ENCODE results near the gene EYS. TPM values are rescaled to one million over a fixed set of nuclear protein-coding genes. Genes with fewer than 3 reads are reported as not detected.

EYS gene
- total and polyA plus RNA-seq, 2 of the 13 experiments (the other 11 are each of a cell fraction or from before 2014, with no cell fraction given) = 0.04 to 0.07 TPM

- CTCF ChIA-PET (ENCODE audit: low intra/inter-chr PET ratio, low total read pairs) = no interaction called here
- no peak overlapping the region for H3K27ac ChIP-seq (ENCODE audit: extremely low read length, insufficient read depth, low read length)
Measured at GRCh38 chr6:64299176-64299575, 1407.8 kb downstream of the EYS start.

More at GRCh38 chr6:64299176-64299575, 1407.8 kb downstream of the EYS start:
- no peak for ATAC-seq
- no peaks in the 10 kb centered on the region for H3K79me2 ChIP-seq (ENCODE audit: insufficient read depth, low read length)
- POLR2A ChIA-PET = no interaction called here
- H3K36me3 ChIP-seq (replicated peaks in 1 of 2; ENCODE audit: control insufficient read depth in 1 of 2, insufficient read depth in 2 of 2, low read length in 2 of 2) = no peaks in the 10 kb centered on the region
- no peak overlapping the region for H3K9ac ChIP-seq (ENCODE audit: insufficient read depth, low read depth, low read length)
- TF ChIP-seq ZNF253 (CRISPR knock-in tag; IDR thresholded peaks at IDR 0.05; ENCODE audit: borderline replicate concordance) (peak; percentile 99), FOSL2 (CRISPR knock-in tag; IDR thresholded peaks at IDR 0.05) (no peak), CREB1 (IDR thresholded peaks at IDR 0.05) (no peak), CREB1 (CRISPR knock-in tag; IDR thresholded peaks at IDR 0.05) (no peak), ZNF501 (CRISPR knock-in tag; IDR thresholded peaks at IDR 0.05) (no peak), ZNF12 (CRISPR knock-in tag; IDR thresholded peaks at IDR 0.05) (0 out of 2 replicates have a peak, but pooled peaks have one; percentile 30), SRF (IDR thresholded peaks at IDR 0.05; ENCODE audit: low read depth, low read length) (no peak), ZBTB7A (CRISPR knock-in tag; IDR thresholded peaks at IDR 0.05) (no peak), MYPOP (CRISPR knock-in tag; IDR thresholded peaks at IDR 0.05) (no peak), ZNF639 (CRISPR knock-in tag; conservative IDR thresholded peaks at IDR 0.05) (no peak), ATAD3A (CRISPR knock-in tag; IDR thresholded peaks at IDR 0.05) (no peak), FOXA3 (CRISPR knock-in tag; IDR thresholded peaks at IDR 0.05) (peak; percentile 16; the same call in 1 of the 2 replicates), SETDB1 (CRISPR knock-in tag; IDR thresholded peaks at IDR 0.05; ENCODE audit: borderline replicate concordance) (peak; percentile 97; the same call in 1 of the 2 replicates), FOXA1 (IDR thresholded peaks at IDR 0.05) (no peak), FOXA1 (CRISPR knock-in tag; IDR thresholded peaks at IDR 0.05) (peak; percentile 26; the same call in 1 of the 2 replicates), IRF1 (CRISPR knock-in tag; IDR thresholded peaks at IDR 0.05; ENCODE audit: low read depth) (no peak), NFYB (CRISPR knock-in tag; IDR thresholded peaks at IDR 0.05) (no peak), JDP2 (CRISPR knock-in tag; IDR thresholded peaks at IDR 0.05; ENCODE audit: borderline replicate concordance) (no peak)
- FAIRE-seq = no peak
- H3K4me3 ChIP-seq (replicated peaks in 1 of 3; ENCODE audit: insufficient read depth in 1 of 3, low read depth in 2 of 3, low read length in 3 of 3) = no peak overlapping the region
- BruUV-seq (replicated peaks) = no TSS peak
- 43% methylated on average over 7 of the region's 7 CpGs for WGBS (ENCODE audit: low lambda C conversion rate)
- no peak overlapping the region for H3K4me2 ChIP-seq (ENCODE audit: low read depth, low read length)
- DNase-seq (ENCODE audit: low spot score) = peak; percentile 8
- intact Hi-C loops (cut with micrococcal nuclease; ENCODE audit: unreplicated experiment) (no loop called here), in situ Hi-C loops (cut with HindIII; ENCODE audit: extremely low pct_ligation_motif_present, low pct_unique_long_range_greater_than_20kb) (no loop called here)
- H3K9me3 ChIP-seq (ENCODE audit: low read length) = peaks cover 34% of the 10 kb centered on the region
- H2AFZ ChIP-seq (ENCODE audit: low read length) = no peak overlapping the region
- no peaks in the 10 kb centered on the region for H3K27me3 ChIP-seq (ENCODE audit: control insufficient read depth in 1 of 2, insufficient read depth in 2 of 2, low read length in 2 of 2)
- H3K4me1 ChIP-seq (ENCODE audit: insufficient read depth, low read length) = peaks cover 35% of the 10 kb centered on the region
- H4K20me1 ChIP-seq (ENCODE audit: insufficient read depth, low read length) = no peaks in the 10 kb centered on the region

Data from HepG2 (cell line).